DMS53 treated with DMSO at 0.1 percent for 48 hours (cell line): ENCODE data around the gene EPS8L2.

ENCODE experiments used
- DNase-seq: peaks from one replicate; lab custom pipeline; 2025; ENCODE audit not compliant: unreplicated experiment; lab: John Stamatoyannopoulos, UW

The EPS8L2 gene

DNA sequence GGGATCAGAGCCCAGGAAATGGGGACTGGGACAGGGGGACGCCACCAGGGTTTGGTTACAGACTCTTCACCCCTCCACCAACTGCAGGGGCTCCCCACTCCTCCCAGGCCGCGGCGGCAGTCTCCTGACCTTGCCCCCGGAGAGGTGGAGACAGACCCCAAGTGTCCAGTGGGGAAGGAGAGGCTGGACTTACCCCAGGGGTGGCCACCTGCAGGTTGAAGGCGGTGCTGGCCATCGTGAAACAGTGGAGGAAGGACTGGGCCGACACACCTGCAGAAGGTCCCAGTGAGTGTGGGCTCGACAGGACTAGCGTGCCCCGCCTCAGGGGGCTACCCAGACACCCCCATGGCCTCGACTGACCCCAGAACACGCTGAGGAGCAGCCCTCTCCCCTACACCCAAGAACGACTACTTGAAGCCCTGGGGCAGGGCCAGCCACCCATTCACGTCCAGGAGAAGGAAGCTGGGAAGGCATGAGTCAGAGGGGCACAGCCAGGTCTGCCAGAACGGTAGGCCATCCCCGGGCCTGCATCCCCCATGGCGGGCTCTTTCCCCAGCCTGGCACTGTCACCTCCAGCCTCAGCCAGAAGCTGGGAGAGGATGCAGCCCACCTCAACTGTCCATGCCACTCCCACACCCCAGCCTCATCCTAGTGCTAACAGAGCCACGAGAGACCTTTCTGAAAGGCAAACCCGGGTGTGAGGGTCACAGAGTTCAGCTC lies 69.0 kb downstream of the EPS8L2 start:
- no peak for DNase-seq

DNA sequence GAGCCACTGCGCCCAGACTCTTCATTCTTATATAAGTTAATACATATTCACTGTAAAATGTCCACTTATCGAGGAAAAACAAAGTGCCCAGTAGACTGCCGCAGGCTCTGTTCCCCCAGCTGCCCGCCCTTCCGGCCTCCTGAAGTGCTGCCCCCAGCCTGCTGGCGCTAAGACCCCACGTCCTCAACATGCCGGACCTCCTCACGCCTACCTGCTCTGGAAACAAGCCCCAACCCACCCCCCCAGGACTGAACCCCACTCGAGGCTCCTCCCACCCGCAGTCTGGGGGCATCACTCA lies 70.2 kb downstream of the EPS8L2 start:
- DNase-seq = no peak

DNA sequence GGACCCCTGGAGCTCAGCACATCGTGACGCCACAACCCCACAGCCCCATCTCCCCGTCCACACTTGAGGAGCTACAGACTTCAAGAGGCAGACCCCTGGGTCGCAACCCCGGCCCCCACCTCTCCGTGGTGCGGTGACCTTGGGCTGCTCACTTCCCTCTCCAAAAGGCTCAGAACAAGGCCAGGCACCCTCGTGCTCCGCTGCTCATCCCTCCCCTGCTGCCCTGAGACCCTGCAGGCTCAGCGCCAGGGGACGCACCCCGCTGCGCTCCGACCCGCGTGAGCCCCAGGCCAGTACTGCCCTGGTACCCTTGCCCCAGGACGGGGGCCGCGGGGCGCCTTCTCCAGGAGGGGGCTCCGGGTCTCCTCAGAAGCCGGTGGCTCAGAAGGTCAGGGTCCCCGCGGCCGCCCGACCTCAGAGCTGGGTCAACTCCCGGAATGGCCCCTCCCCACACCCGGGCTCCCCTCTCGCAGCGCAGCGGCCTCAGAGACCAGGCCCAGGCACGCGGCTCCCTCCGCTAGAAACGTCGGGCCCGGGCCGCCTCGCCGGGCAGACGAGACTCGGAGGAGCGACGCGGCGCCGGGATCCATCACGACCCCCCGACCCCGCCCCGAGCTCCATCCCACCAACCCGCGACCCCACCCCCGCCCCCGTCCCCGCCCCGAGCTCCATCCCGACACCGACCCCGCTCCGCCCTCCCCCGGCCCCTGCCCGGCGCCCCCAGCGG lies 70.7 kb downstream of the EPS8L2 start:
- DNase-seq = no peak
